OCI-LY1 (cell line): ENCODE results near the gene TRIM62.

Source experiments
- H2AFZ ChIP-seq: fragments of 200-600 bp; sonication (generic), shearing (Covaris generic); 2 replicates; pipeline ENCODE4 v1.6.0; 2014; ENCODE audit warnings: antibody characterized with exemption, mild to moderate bottlenecking, low read length
- H3F3A ChIP-seq: fragments of 200-600 bp; sonication (generic), shearing (Covaris generic); 2 replicates; pipeline ENCODE4 v1.6.0; 2014; ENCODE audit warnings: mild to moderate bottlenecking, antibody characterized with exemption, low read length, moderate library complexity; ENCODE audit not compliant: insufficient read depth
- H3K27ac ChIP-seq: fragments of 200-600 bp; sonication (generic); 2 replicates; pipeline ENCODE4 v1.5.1; 2014; ENCODE audit warnings: low read length, mixed run types, mild to moderate bottlenecking, low read depth; ENCODE audit not compliant: poor library complexity, severe bottlenecking
- H3K27me3 ChIP-seq: fragments of 200-600 bp; sonication (generic); 2 replicates; pipeline ENCODE4 v1.6.0; 2014; ENCODE audit warnings: antibody characterized with exemption, mild to moderate bottlenecking, low read length, moderate library complexity; ENCODE audit not compliant: insufficient read depth
- H3K36me3 ChIP-seq: fragments of 200-600 bp; sonication (generic); 2 replicates; pipeline ENCODE4 v1.6.1; 2014; ENCODE audit warnings: mild to moderate bottlenecking, antibody characterized with exemption, low read length, moderate library complexity, mixed read lengths; ENCODE audit not compliant: insufficient read depth
- H3K4me1 ChIP-seq: fragments of 200-600 bp; sonication (generic); 2 replicates; pipeline ENCODE4 v1.5.1; 2014; ENCODE audit warnings: mild to moderate bottlenecking, low read length, moderate library complexity; ENCODE audit not compliant: insufficient read depth, severe bottlenecking
- H3K4me2 ChIP-seq: fragments of 200-600 bp; sonication (generic), shearing (Covaris generic); 2 replicates; pipeline ENCODE4 v1.6.1; 2014; ENCODE audit warnings: low read length
- H3K4me3 ChIP-seq: fragments of 200-600 bp; sonication (generic); 2 replicates; pipeline ENCODE4 v1.5.1; 2014; ENCODE audit warnings: low read length, low read depth, mild to moderate bottlenecking, mixed read lengths; ENCODE audit not compliant: poor library complexity, severe bottlenecking
- H3K79me2 ChIP-seq: fragments of 200-600 bp; shearing (Covaris generic); 2 replicates; pipeline ENCODE4 v1.6.1; 2016; ENCODE audit warnings: mixed run types, low read length, mixed read lengths; ENCODE audit not compliant: insufficient read depth
- H3K9ac ChIP-seq: fragments of 200-600 bp; sonication (generic), shearing (Covaris generic); 2 replicates; pipeline ENCODE4 v1.6.1; 2014; ENCODE audit warnings: mild to moderate bottlenecking, low read length, mixed read lengths
- H3K9me2 ChIP-seq: fragments of 200-600 bp; sonication (generic), shearing (Covaris generic); 2 replicates; pipeline ENCODE4 v1.6.1; 2014; ENCODE audit warnings: low read depth, mild to moderate bottlenecking, low read length, mixed read lengths
- H3K9me3 ChIP-seq: fragments of 200-600 bp; shearing (Covaris generic); 2 replicates; pipeline ENCODE4 v1.6.1; 2014; ENCODE audit warnings: low read length, mixed read lengths
- H4K20me1 ChIP-seq: fragments of 200-600 bp; sonication (generic), shearing (Covaris generic); 2 replicates; pipeline ENCODE4 v1.6.0; 2016; ENCODE audit warnings: mild to moderate bottlenecking, low read length; ENCODE audit not compliant: insufficient read depth
- CTCF ChIP-seq: fragments of 200-600 bp; sonication (generic), shearing (Covaris generic); IDR thresholded peaks from 2 replicates; pipeline ENCODE4 v1.5.1; 2017; ENCODE audit warnings: mild to moderate bottlenecking, antibody characterized with exemption, low read length, moderate library complexity, mixed read lengths
- EZH2 ChIP-seq: fragments of 200-600 bp; sonication (generic), shearing (Covaris generic); IDR thresholded peaks from 2 replicates; pipeline ENCODE4 v1.8.0; 2017; ENCODE audit warnings: borderline replicate concordance, mixed run types, mild to moderate bottlenecking, antibody characterized with exemption, low read length, moderate library complexity, mixed read lengths

Gene TRIM62

DNA sequence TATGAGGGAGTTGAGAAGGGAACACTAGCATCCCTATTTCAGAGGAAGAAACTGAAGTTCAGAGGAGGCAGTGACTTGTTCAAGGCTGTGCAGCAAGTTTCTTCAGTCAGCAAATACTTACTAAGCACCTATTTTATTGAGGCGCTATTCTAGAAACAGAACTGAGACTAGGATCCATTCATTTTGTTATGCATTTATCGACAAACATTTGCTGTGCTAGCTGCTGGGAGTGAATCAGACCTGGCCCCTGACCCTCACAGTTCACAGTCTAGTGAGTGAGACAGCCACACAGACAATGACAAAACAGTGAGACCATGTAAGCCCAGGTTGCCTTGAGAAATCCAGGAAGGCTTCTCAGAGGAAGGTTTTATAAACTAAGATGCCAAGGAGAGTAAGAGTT, 28.2 kb downstream of the TRIM62 start:
- H3K9me3 ChIP-seq = no peaks in the 10 kb centered on the region
- H4K20me1 ChIP-seq = no peaks in the 10 kb centered on the region
- H3K9ac ChIP-seq = no peak overlapping the region
- H3K4me2 ChIP-seq = no peak overlapping the region
- H2AFZ ChIP-seq = no peak overlapping the region
- no peak for TF ChIP-seq EZH2
- H3F3A ChIP-seq = no peaks in the 10 kb centered on the region
- 0 out of 2 replicates have a peak, but pooled peaks cover 2% of the 10 kb centered on the region for H3K36me3 ChIP-seq
- H3K79me2 ChIP-seq = no peaks in the 10 kb centered on the region
- no peaks in the 10 kb centered on the region for H3K9me2 ChIP-seq
- H3K27me3 ChIP-seq = no peaks in the 10 kb centered on the region
- H3K4me3 ChIP-seq = no peak overlapping the region
- no peak overlapping the region for H3K27ac ChIP-seq
- H3K4me1 ChIP-seq = no peaks in the 10 kb centered on the region

DNA sequence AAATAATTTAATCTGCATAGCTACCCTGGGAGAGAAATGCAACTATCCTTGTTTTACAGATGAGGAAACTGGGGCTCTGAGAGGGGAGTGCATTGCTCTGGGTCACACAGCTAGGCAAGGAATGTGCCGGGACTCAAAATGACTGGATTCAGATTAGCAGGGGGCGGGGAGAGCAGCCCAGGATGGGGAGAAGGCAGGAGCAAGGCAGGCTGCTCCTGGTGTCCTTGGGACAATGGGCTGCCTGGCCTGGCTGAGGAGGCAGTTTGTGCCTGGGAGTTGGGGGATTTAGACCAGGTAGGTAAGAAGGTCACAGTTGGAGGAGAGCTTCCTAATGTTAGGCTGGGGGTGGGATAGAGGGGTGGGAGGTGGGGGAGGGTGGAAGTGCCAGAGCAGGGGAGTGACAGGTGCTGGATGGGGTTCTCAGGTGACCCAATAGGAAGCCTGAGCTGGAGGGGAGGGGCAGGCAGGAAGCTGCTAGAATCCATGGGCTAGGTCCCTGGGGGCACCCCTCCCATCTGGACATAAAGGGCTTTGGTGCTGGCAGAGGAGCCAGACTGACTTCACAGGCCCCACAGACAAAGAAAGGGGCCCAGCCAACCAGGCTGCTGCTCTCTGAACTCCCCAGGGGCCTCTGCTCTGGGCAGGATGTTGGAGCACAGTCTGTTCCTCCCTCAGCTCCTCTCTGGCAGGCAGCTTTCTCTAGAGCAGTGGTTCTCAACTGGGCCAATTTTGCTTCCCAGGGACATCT, 29.0 kb downstream of the TRIM62 start:
- H2AFZ ChIP-seq = no peak overlapping the region
- no peaks in the 10 kb centered on the region for H3F3A ChIP-seq
- no peaks in the 10 kb centered on the region for H3K4me1 ChIP-seq
- no peak for TF ChIP-seq CTCF
- H3K9me3 ChIP-seq = no peaks in the 10 kb centered on the region
- no peak overlapping the region for H3K27ac ChIP-seq
- no peaks in the 10 kb centered on the region for H3K79me2 ChIP-seq
- no peaks in the 10 kb centered on the region for H3K27me3 ChIP-seq
- no peaks in the 10 kb centered on the region for H3K9me2 ChIP-seq
- no peak overlapping the region for H3K4me3 ChIP-seq
- no peak overlapping the region for H3K9ac ChIP-seq
- no peak overlapping the region for H3K4me2 ChIP-seq
- no peaks in the 10 kb centered on the region for H4K20me1 ChIP-seq
- H3K36me3 ChIP-seq = no peaks in the 10 kb centered on the region

- Histone ChIP-seq H3K27ac (no peak overlapping the region), H4K20me1 (no peaks in the 10 kb centered on the region), H3K9me2 (no peaks in the 10 kb centered on the region), H3K27me3 (no peaks in the 10 kb centered on the region), H3K79me2 (no peaks in the 10 kb centered on the region), H3K9ac (no peak overlapping the region), H2AFZ (no peak overlapping the region), H3K36me3 (no peaks in the 10 kb centered on the region), H3K4me3 (no peak overlapping the region), H3F3A (no peaks in the 10 kb centered on the region), H3K9me3 (no peaks in the 10 kb centered on the region), H3K4me1 (no peaks in the 10 kb centered on the region), H3K4me2 (no peak overlapping the region)
- TF ChIP-seq CTCF = no peak
- no peak for TF ChIP-seq EZH2
Observed at GRCh38 chr1:33151116-33151515, 30.7 kb downstream of the TRIM62 start.

GRCh38 chr1:33150522-33150921, 31.3 kb downstream of the TRIM62 start:
- Histone ChIP-seq H3K27me3 (no peaks in the 10 kb centered on the region), H3F3A (no peaks in the 10 kb centered on the region), H4K20me1 (no peaks in the 10 kb centered on the region), H3K9ac (no peak overlapping the region), H3K79me2 (no peaks in the 10 kb centered on the region), H3K4me3 (no peak overlapping the region), H3K9me2 (no peaks in the 10 kb centered on the region), H2AFZ (no peak overlapping the region), H3K27ac (no peak overlapping the region), H3K36me3 (no peaks in the 10 kb centered on the region), H3K4me2 (no peak overlapping the region), H3K9me3 (no peaks in the 10 kb centered on the region), H3K4me1 (no peaks in the 10 kb centered on the region)
- TF ChIP-seq EZH2 = no peak
- no peak for TF ChIP-seq CTCF
